K562 (cell line): ENCODE measurements around the gene HDAC6. TPM values are rescaled to one million over a fixed set of nuclear protein-coding genes. Genes with fewer than 3 reads are reported as not detected.

ENCODE experiments used
- ATAC-seq: fragments of 200-7000 bp; cut with Tn5 transposase; 3 replicates; pipeline ENCODE4 v1.9.1; 2020; ENCODE audit warnings: moderate library complexity
- BruUV-seq: library from RNA; stranded (reverse); fragments of 400-500 nt; replicated peaks from 2 replicates; lab custom pipeline; 2021; lab: Mats Ljungman, UMichigan
- CTCF ChIA-PET: fragments of 300-600 bp; formaldehyde crosslinking; extraction: SDS; loops from one replicate; lab custom pipeline; 2021; ENCODE audit warnings: low intra/inter-chr PET ratio; lab: Yijun Ruan, JAX
- POLR2A ChIA-PET: fragments of 300-600, 350-650 bp; sonication (Branson Sonifier 250); formaldehyde crosslinking; extraction: SDS; loops from one replicate; lab custom pipeline; 2021; ENCODE audit warnings: antibody characterized with exemption, inconsistent platforms; lab: Yijun Ruan, JAX
- DNase-seq, 4 experiments: peaks; one replicate each; pipeline versions ENCODE4 v3.0.0 to v3.0.0-alpha.2; 2011 to 2018; ENCODE audit warnings: low spot score in 3 of 4, mixed read lengths in 3 of 4; ENCODE audit errors: extremely low read depth in 1 of 4
- FAIRE-seq: peaks from 2 replicates; lab custom pipeline; 2011; peaks lifted over from hg19 to GRCh38; lab: Jason Lieb, UNC
- H2AFZ ChIP-seq: 2 replicates; pipeline ENCODE4 v1.6.0; 2011; ENCODE audit warnings: low read depth, low read length, control low read depth, inconsistent platforms
- H3K27ac ChIP-seq: fragments of 200-600 bp; 3 replicates; pipeline ENCODE4 v1.8.0; 2011; ENCODE audit warnings: low read depth, mild to moderate bottlenecking, control low read depth, inconsistent platforms, low read length, moderate library complexity, mixed read lengths; ENCODE audit errors: extremely low read depth
- H3K27me3 ChIP-seq, 2 experiments: fragments of 300-600 bp in 1 of 2; 2 replicates in 1 of 2; 3 replicates in 1 of 2; pipeline versions ENCODE4 v1.6.0 to v1.8.0; 2011; ENCODE audit warnings: inconsistent platforms in 2 of 2, low read length in 2 of 2, mild to moderate bottlenecking in 1 of 2, mixed read lengths in 1 of 2, moderate library complexity in 1 of 2; ENCODE audit not compliant: control insufficient read depth in 2 of 2, insufficient read depth in 2 of 2
- H3K36me3 ChIP-seq: fragments of 300-600 bp; 3 replicates; pipeline ENCODE4 v1.8.0; 2011; ENCODE audit warnings: mild to moderate bottlenecking, low read length, inconsistent platforms; ENCODE audit not compliant: control insufficient read depth, insufficient read depth
- H3K4me1 ChIP-seq, 2 experiments: fragments of 200-600 bp in 1 of 2; replicated peaks in 1 of 2; 2 replicates in 1 of 2; 3 replicates in 1 of 2; pipeline versions ENCODE4 v1.5.1 to v1.8.0; 2011; ENCODE audit warnings: inconsistent platforms in 2 of 2, low read length in 2 of 2, mild to moderate bottlenecking in 1 of 2, mixed read lengths in 1 of 2, moderate library complexity in 1 of 2; ENCODE audit not compliant: control insufficient read depth in 2 of 2, insufficient read depth in 2 of 2
- H3K4me2 ChIP-seq: 2 replicates; pipeline ENCODE4 v1.6.1; 2011; ENCODE audit warnings: low read length, control low read depth, inconsistent platforms, mixed read lengths; ENCODE audit not compliant: insufficient read depth
- H3K4me3 ChIP-seq: fragments of 200-600 bp; sonication (generic), shearing (Covaris generic); 2 replicates; pipeline ENCODE4 v1.5.1; 2016; ENCODE audit warnings: control low read depth, inconsistent platforms
- H3K79me2 ChIP-seq: fragments of 200-600 bp; 3 replicates; pipeline ENCODE4 v1.8.0; 2011; ENCODE audit warnings: low read length, inconsistent platforms; ENCODE audit not compliant: control insufficient read depth, insufficient read depth
- H3K9ac ChIP-seq, 2 experiments: 2 replicates each; pipeline versions ENCODE4 v1.6.0 to v1.6.1; 2011; ENCODE audit warnings: low read depth in 2 of 2, low read length in 2 of 2, control low read depth in 1 of 2, inconsistent platforms in 1 of 2, mild to moderate bottlenecking in 1 of 2, mixed read lengths in 1 of 2; ENCODE audit not compliant: insufficient read depth in 1 of 2
- H3K9me1 ChIP-seq: one replicate; pipeline ENCODE4 v1.6.0; 2011; ENCODE audit warnings: inconsistent platforms, mild to moderate bottlenecking, low read length, moderate library complexity; ENCODE audit not compliant: control insufficient read depth, insufficient read depth
- H3K9me3 ChIP-seq: replicated peaks from 2 replicates; pipeline ENCODE4 v1.5.1; 2011; ENCODE audit warnings: low read depth, low read length, inconsistent platforms; ENCODE audit not compliant: control insufficient read depth, insufficient read depth
- H4K20me1 ChIP-seq: replicated peaks from 2 replicates; pipeline ENCODE4 v1.6.1; 2011; ENCODE audit warnings: low read length, inconsistent platforms, mixed read lengths; ENCODE audit not compliant: control insufficient read depth, insufficient read depth
- EP400 ChIP-seq: fragments of 450-650 bp; IDR thresholded peaks from 2 replicates; pipeline ENCODE4 v1.6.1; 2017; ENCODE audit warnings: antibody characterized with exemption, mild to moderate bottlenecking, moderate library complexity
- FOS ChIP-seq: IDR thresholded peaks from 3 replicates; pipeline ENCODE4 v1.6.1; 2011; ENCODE audit not compliant: insufficient read length; ENCODE audit errors: extremely low read depth
- GATAD2B ChIP-seq: fragments of 450-650 bp; IDR thresholded peaks from 2 replicates; pipeline ENCODE4 v1.6.1; 2017; ENCODE audit warnings: mild to moderate bottlenecking, borderline replicate concordance
- GTF2F1 ChIP-seq: IDR thresholded peaks from 2 replicates; pipeline ENCODE4 v1.6.1; 2011; ENCODE audit warnings: low read depth, low read length, improper control_type of control experiment
- RBM14 ChIP-seq: fragments of 200-400 bp; formaldehyde crosslinking; IDR thresholded peaks from 2 replicates; pipeline ENCODE4 v1.6.1; 2018; ENCODE audit warnings: low read depth, mild to moderate bottlenecking, low read length, moderate library complexity, borderline replicate concordance; ENCODE audit not compliant: insufficient read depth
- SMARCA4 ChIP-seq: fragments of 450-650 bp; IDR thresholded peaks from 2 replicates; pipeline ENCODE4 v1.6.1; 2016
- SMARCC2 ChIP-seq: fragments of 450-650 bp; IDR thresholded peaks from 2 replicates; pipeline ENCODE4 v1.6.1; 2017; ENCODE audit warnings: antibody characterized with exemption, moderate library complexity, mild to moderate bottlenecking, low read depth
- TOE1 ChIP-seq, 2 experiments: fragments of 450-650 bp in 1 of 2; sonication (generic) in 1 of 2; formaldehyde crosslinking in 1 of 2; IDR thresholded peaks; 2 replicates each; pipeline versions ENCODE4 v1.7.1 to v1.8.0; 2016 to 2022; ENCODE audit warnings: borderline replicate concordance in 2 of 2, mild to moderate bottlenecking in 2 of 2, antibody characterized with exemption in 1 of 2, inconsistent platforms in 1 of 2, low read depth in 1 of 2, missing genetic modification reagents in 1 of 2, moderate library complexity in 1 of 2
- ZBTB1 ChIP-seq: sonication (generic); formaldehyde crosslinking; IDR thresholded peaks from 2 replicates; pipeline ENCODE4 v1.8.1; 2023; ENCODE audit warnings: missing genetic modification reagents, low read depth, mild to moderate bottlenecking, borderline replicate concordance
- ZNF140 ChIP-seq: fragments of 250-450 bp; sonication (Bioruptor Pico); IDR thresholded peaks from 2 replicates; pipeline ENCODE4 v1.8.0; 2021; ENCODE audit warnings: moderate library complexity, mild to moderate bottlenecking, inconsistent platforms
- ZNF197 ChIP-seq: fragments of 200-800 bp; sonication (Bioruptor generic); IDR thresholded peaks from 2 replicates; pipeline ENCODE4 v1.6.1; 2016; ENCODE audit warnings: low read depth, missing genetic modification characterization, missing compliant biosample characterization
- ZNF408 ChIP-seq: fragments of 250-450 bp; sonication (Bioruptor Pico); IDR thresholded peaks from 2 replicates; pipeline ENCODE4 v1.4.0; 2020; ENCODE audit warnings: low read depth, mild to moderate bottlenecking, moderate library complexity
- WGBS: fragments of 100-300 bp; shearing (Covaris generic); methylation state at CpG from one replicate; pipeline ENCODE4 v1.1.6; 2016; ENCODE audit warnings: low coverage, mixed read lengths; ENCODE audit not compliant: insufficient coverage; ENCODE audit errors: missing lambda C conversion rate; 5-methylcytosine and 5-hydroxymethylcytosine counted together
- in situ Hi-C: fragments of 300-500 bp; cut with MboI; formaldehyde crosslinking; loops from 4 replicates; pipeline ENCODE4 v1.15.0; 2018; ENCODE audit warnings: inconsistent platforms, mixed read lengths
- intact Hi-C: fragments of 100-400 bp; cut with micrococcal nuclease; formaldehyde crosslinking; loops from 2 replicates; pipeline ENCODE4 v1.14.2; 2022
- polyA plus RNA-seq, 8 experiments: library from polyadenylated mRNA; depleted of rRNA in 4 of 8; stranded (reverse) in 5 of 8; unstranded in 3 of 8; fragments of >200 nt; fragmentation: Nextera tagmentation in 2 of 8; fragmentation: Illumina TruSeq in 1 of 8; extraction: Ambion mirVana in 2 of 8; extraction: Trizol in 1 of 8; gene quantifications; 2 replicates each; pipeline versions ENCODE4 v1.2.1 to v1.2.3, GENCODE V29; 2011 to 2014; ENCODE audit warnings: inconsistent platforms in 1 of 8, missing spikeins in 1 of 8
- total RNA-seq, 7 experiments: library from RNA; depleted of rRNA in 6 of 7; stranded (reverse); fragments of >200 nt in 6 of 7; fragmentation: Illumina TruSeq in 2 of 7; extraction: Trizol in 2 of 7; gene quantifications; 2 replicates each; pipeline versions ENCODE4 v1.2.1 to v1.2.3, GENCODE V29; 2011 to 2021; ENCODE audit warnings: low replicate concordance in 1 of 7
- TF ChIP-seq, protein P1 (sequence below): fragments of 450-650 bp; formaldehyde crosslinking; conservative IDR thresholded peaks from 2 replicates; pipeline ENCODE4 v1.4.0; 2022; ENCODE audit warnings: mild to moderate bottlenecking, missing genetic modification characterization
- TF ChIP-seq, protein P2 (sequence below): fragments of 250-450 bp; sonication (Bioruptor Pico); IDR thresholded peaks from 2 replicates; pipeline ENCODE4 v1.4.0; 2020; ENCODE audit warnings: mild to moderate bottlenecking, moderate library complexity

HDAC6 gene
- total and polyA plus RNA-seq, 9 of the 15 experiments (the other 6 are each of a cell fraction or from before 2014, with no cell fraction given), result 29.9 to 101 (median 71.2) TPM

DNA sequence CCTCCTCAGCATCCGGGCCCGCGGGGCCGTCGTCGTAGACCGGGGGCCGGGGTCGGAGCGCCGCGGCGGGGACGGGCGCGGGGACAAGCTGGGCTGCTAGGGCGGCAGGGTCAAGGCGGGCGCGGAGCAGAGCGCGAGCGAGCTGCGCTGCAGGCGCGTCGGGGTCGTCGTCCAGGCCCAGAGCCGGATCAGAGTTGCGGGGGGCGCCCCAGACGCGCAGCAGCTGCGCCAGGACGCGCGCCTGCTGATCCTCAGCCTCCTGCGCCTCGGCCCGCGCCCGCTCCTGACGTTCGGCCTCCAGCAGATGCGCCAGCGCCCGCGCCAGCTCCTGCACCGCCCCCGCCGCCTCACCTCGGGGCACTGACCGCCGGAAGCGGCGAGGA is 30.0 kb downstream of the HDAC6 start:
- H3K4me1 ChIP-seq, result peaks cover 0 to 27% of the 10 kb centered on the region in 2 experiments; a peak in 2 of 5 replicates
- no peak overlapping the region for H2AFZ ChIP-seq
- in situ Hi-C loops (no loop called here), intact Hi-C loops (no loop called here)
- no peak overlapping the region for H3K9ac ChIP-seq
- CTCF ChIA-PET, result no interaction called here
- no TSS peak for BruUV-seq
- POLR2A ChIA-PET, result interaction anchor here (0.6 to 0.7 kb wide), 2 partner anchors 150 to 1621 kb away, joined by 3 read pairs; no protein-coding TSS in a partner anchor
- ATAC-seq (no peak), DNase-seq (no peak), FAIRE-seq (no peak)
- H3K9me3 ChIP-seq, result no peaks in the 10 kb centered on the region
- no peak overlapping the region for H3K27ac ChIP-seq
- no peaks in the 10 kb centered on the region for H3K27me3 ChIP-seq
- H3K4me2 ChIP-seq, result no peak overlapping the region
- H4K20me1 ChIP-seq, result no peaks in the 10 kb centered on the region
- no peak overlapping the region for H3K4me3 ChIP-seq
- no peaks in the 10 kb centered on the region for H3K9me1 ChIP-seq
- no peak for TF ChIP-seq GTF2F1
- no peak for TF ChIP-seq EP400
- TF ChIP-seq ZNF140 (CRISPR knock-in tag), result no peak
- no peak for TF ChIP-seq RBM14
- TF ChIP-seq, protein P1, sequence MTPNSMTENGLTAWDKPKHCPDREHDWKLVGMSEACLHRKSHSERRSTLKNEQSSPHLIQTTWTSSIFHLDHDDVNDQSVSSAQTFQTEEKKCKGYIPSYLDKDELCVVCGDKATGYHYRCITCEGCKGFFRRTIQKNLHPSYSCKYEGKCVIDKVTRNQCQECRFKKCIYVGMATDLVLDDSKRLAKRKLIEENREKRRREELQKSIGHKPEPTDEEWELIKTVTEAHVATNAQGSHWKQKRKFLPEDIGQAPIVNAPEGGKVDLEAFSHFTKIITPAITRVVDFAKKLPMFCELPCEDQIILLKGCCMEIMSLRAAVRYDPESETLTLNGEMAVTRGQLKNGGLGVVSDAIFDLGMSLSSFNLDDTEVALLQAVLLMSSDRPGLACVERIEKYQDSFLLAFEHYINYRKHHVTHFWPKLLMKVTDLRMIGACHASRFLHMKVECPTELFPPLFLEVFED (CRISPR knock-in tag), result no peak
- no peak for TF ChIP-seq GATAD2B
- no peak for TF ChIP-seq ZNF408 (CRISPR knock-in tag)
- no peak for TF ChIP-seq TOE1 (IDR thresholded peaks at IDR 0.05; ENCODE audit: borderline replicate concordance)
- no peak for TF ChIP-seq TOE1 (CRISPR knock-in tag; IDR thresholded peaks at IDR 0.05; ENCODE audit: borderline replicate concordance, low read depth)
- TF ChIP-seq FOS, result no peak
- no peak for TF ChIP-seq SMARCC2
- TF ChIP-seq, protein P2, sequence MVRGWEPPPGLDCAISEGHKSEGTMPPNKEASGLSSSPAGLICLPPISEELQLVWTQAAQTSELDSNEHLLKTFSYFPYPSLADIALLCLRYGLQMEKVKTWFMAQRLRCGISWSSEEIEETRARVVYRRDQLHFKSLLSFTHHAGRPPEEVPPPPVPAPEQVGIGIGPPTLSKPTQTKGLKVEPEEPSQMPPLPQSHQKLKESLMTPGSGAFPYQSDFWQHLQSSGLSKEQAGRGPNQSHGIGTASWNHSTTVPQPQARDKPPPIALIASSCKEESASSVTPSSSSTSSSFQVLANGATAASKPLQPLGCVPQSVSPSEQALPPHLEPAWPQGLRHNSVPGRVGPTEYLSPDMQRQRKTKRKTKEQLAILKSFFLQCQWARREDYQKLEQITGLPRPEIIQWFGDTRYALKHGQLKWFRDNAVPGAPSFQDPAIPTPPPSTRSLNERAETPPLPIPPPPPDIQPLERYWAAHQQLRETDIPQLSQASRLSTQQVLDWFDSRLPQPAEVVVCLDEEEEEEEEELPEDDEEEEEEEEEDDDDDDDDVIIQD, result no peak
- TF ChIP-seq SMARCA4, result no peak
- no peak for TF ChIP-seq ZNF197 (CRISPR knock-in tag)
- no peak for TF ChIP-seq ZBTB1 (CRISPR knock-in tag)
- 100% methylated on average over 2 of the region's 57 CpGs for WGBS
- H3K36me3 ChIP-seq, result no peaks in the 10 kb centered on the region
- no peaks in the 10 kb centered on the region for H3K79me2 ChIP-seq
